GM13977 (cell line): ENCODE data around the gene COPB2.

Experiments
- DNase-seq: peaks from one replicate; pipeline ENCODE4 v3.0.0; 2012; ENCODE audit warnings: low spot score
- in situ Hi-C: fragments of 300-500 bp; cut with MboI; formaldehyde crosslinking; loops from one replicate; pipeline ENCODE4 v1.12.0; 2022; ENCODE audit warnings: low sequenced_read_pairs, low pct_unique_long_range_greater_than_20kb, mixed read lengths, inconsistent platforms; ENCODE audit not compliant: unreplicated experiment
- TF ChIP-seq, protein P1 (sequence below): IDR thresholded peaks from 2 replicates; pipeline ENCODE4 v1.5.1; 2012; ENCODE audit warnings: mild to moderate bottlenecking, control low read depth; ENCODE audit not compliant: insufficient read depth; ENCODE audit errors: extremely low read depth, missing control alignments

The COPB2 gene

DNA sequence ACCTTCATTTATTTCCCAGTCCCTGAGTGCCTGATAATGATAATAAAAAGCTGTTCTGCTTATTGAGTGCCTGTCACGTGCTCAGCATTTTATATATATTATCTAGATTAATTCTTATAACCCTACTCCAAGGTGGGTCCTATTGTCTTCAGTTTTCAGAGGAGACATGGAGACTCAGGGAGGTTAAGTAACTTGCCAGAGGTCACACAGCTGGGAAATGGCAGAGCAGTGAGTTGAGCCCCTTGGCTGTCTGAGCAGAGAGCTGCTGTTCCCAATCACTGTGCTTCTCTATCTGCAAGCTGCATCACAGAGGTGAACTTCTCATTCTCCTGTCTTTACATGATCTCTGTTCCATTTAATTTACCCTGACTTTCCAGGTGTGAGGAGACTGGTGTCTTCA lies 77.9 kb downstream of the COPB2 start:
- no peak for DNase-seq

DNA sequence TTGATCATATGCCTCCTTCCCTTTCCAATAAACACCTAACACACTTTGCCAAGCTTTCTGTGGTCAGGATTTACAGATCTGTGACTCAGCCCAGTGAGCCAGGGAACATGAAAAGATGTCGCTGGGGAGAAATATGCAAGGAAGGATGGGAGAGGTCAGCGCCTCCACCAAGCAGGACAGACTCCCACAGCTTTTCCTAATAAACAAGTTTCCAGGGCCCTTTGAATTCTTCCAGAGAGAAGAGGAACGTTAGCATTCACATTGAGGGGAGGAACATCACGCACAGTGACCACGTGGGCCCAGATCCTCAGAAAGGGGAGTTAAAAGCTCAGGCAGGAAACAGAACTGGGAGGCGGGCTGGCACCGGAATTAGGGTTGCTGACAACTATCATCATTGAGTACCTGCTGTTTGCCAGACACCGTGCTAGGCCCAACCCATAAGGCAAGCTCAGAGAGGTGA lies 78.9 kb downstream of the COPB2 start:
- TF ChIP-seq, protein P1, sequence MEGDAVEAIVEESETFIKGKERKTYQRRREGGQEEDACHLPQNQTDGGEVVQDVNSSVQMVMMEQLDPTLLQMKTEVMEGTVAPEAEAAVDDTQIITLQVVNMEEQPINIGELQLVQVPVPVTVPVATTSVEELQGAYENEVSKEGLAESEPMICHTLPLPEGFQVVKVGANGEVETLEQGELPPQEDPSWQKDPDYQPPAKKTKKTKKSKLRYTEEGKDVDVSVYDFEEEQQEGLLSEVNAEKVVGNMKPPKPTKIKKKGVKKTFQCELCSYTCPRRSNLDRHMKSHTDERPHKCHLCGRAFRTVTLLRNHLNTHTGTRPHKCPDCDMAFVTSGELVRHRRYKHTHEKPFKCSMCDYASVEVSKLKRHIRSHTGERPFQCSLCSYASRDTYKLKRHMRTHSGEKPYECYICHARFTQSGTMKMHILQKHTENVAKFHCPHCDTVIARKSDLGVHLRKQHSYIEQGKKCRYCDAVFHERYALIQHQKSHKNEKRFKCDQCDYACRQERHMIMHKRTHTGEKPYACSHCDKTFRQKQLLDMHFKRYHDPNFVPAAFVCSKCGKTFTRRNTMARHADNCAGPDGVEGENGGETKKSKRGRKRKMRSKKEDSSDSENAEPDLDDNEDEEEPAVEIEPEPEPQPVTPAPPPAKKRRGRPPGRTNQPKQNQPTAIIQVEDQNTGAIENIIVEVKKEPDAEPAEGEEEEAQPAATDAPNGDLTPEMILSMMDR, result no peak
- in situ Hi-C loops, result loop anchor here (25.0 kb wide), 1 partner anchor 373 kb away; the partner anchor contains the start of genes FOXL2 and FOXL2NB
- DNase-seq, result no peak

More for the DNA sequence above, 77.9 kb downstream of the COPB2 start:
- in situ Hi-C loops, result loop anchor here (25.0 kb wide), 1 partner anchor 374 kb away; the partner anchor contains the start of genes FOXL2 and FOXL2NB
- TF ChIP-seq, protein P1, result no peak

DNA sequence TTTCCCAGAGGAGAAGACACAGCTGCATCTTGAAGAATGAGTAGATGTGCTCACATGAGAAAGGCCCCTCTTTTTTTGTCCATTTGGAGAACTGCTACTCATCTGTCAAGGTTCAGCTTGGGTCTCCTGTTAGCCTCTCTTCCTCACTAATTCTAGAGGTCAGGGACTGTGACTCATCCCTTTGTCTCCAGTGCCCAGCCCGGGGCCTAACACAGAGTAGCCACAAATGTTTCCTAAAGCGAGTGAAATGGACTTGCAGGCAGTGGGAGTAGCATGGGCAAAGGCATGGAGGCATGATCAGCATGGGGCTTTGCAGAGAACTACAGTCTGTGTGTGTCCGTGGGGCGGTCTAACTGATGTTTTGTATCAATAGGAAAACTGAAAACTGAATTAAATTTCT lies 79.6 kb downstream of the COPB2 start:
- DNase-seq, result no peak
- in situ Hi-C loops, result loop anchor here (25.0 kb wide), 1 partner anchor 373 kb away; the partner anchor contains the start of genes FOXL2 and FOXL2NB
- TF ChIP-seq, protein P1, result no peak

DNA sequence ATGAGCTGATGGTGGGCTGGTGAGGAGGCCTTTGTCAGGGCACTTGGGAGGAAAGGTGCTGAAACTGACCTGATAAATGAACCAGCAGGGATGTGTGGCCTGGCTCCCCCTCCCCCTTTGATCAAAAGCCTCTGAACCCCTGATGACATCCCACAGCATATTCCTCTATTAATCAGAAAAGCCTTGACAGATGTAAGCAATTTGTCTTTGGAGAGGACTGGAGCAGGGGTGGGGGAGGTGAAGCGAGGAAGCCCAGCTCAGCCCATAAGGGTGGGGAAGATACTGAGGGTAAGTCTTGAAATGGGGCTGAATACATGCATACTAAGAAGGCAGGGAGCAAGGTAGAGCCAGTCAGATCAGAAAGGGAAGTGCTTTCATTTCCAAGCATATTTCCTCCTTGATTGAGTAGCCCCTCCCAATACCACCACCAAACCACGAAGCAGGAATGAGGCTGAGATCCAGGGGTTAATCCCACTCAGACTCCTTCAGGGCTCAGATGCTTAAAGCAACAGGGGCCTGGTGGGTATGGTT lies 80.3 kb downstream of the COPB2 start:
- TF ChIP-seq, protein P1, result no peak
- in situ Hi-C loops, result loop anchor here (25.0 kb wide), 1 partner anchor 372 kb away; the partner anchor contains the start of genes FOXL2 and FOXL2NB
- DNase-seq, result no peak

DNA sequence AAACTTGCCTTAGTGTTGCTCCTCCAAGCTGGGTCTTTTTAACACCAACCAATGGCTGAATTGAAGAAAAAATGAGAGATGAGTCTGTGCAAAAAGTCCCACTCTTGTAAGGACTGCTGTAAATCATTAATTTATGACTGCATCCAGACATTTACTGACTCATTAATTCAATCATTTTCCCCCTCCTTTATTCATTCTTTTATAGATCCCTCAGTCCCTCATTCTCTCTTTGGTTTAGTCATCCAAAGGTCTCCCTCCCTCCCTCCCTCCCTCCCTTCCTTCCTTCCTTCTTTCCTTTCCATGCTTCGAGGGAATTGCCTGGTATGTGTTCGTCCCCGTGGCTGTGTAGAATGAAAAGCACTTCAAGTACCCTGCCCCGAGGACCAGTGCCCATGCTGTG lies 80.9 kb downstream of the COPB2 start:
- TF ChIP-seq, protein P1, result no peak
- DNase-seq, result no peak
- in situ Hi-C loops, result loop anchor here (25.0 kb wide), 1 partner anchor 371 kb away; the partner anchor contains the start of genes FOXL2 and FOXL2NB

DNA sequence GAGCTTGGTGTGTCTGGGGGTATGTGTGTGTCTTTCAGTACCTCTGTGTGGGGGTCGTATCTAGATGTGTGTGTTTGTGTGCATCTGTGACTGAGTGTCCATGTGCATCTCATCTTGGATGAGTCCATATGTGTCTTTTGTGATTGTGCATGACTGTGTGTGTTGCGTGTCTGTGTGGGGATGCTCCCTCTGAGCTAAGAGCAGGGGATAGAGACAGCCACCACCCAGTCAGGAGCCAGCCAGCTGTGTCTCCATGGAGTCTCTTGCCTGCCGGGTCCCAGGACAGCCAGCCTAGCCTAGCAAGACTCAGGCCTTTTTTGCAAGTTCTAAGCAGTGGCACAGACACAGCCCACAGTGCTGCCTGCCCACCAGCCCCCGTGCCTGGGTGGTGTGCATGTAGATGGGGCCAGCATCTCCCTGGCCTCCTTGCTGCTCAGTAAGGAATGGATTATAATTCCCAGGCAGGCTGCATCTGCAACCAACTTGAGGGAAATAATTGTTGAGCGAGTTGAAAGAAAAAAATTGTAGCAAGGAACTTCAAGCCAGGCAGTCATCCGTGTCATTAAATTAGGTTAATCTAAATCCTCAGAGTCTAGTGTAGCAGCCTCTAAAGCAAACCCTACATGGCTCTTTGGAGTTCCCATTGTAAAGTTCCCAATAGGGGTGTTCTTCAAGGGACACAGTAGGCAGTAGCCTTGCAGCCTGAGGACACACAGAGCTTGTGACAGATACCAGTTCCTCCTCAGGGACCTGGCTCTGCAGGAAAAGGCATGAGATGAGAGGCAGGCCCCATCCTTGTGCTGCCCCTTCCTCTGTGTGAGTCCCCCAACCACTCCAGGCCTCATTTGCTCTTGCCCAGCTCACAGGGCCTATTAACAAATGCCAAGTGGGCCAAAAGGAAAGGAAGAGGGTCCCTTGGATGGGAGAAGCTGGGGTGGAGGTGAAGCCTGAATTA lies 81.6 kb downstream of the COPB2 start:
- in situ Hi-C loops, result loop anchor here (25.0 kb wide), 1 partner anchor 371 kb away; the partner anchor contains the start of genes FOXL2 and FOXL2NB
- TF ChIP-seq, protein P1, result no peak

More for the DNA sequence above, 81.6 kb downstream of the COPB2 start:
- no peak for DNase-seq
